HG02943 (cell line): Measurements from ENCODE around the gene POGLUT3.

Experiments used
- ATAC-seq: cut with Tn5 transposase; IDR thresholded peaks from one replicate; pipeline ENCODE4 v1.9.1; 2021; ENCODE audit warnings: mild to moderate bottlenecking, low read depth, moderate library complexity; ENCODE audit not compliant: unreplicated experiment

The POGLUT3 gene

GRCh38 chr11:108498046-108498815 is at the start of gene POGLUT3:
TSS of gene POGLUT3 (minus strand) at chr11:108498384. CDS start at chr11:108498366, 18 bp downstream.
- peak; percentile 49 for ATAC-seq

GRCh38 chr11:108545909-108546501 is 47.8 kb upstream of the POGLUT3 start:
- no peak for ATAC-seq

- no peak for ATAC-seq
These were observed 45.3 kb upstream of the POGLUT3 start for GRCh38 chr11:108543316-108543964.

- ATAC-seq = no peak
These were observed 43.3 kb upstream of the POGLUT3 start for GRCh38 chr11:108541531-108541930.

GRCh38 chr11:108538502-108538901 is 40.3 kb upstream of the POGLUT3 start:
- ATAC-seq = no peak

- no peak for ATAC-seq
These were observed 39.8 kb upstream of the POGLUT3 start for GRCh38 chr11:108538022-108538424.

- no peak for ATAC-seq
These were observed 38.6 kb upstream of the POGLUT3 start for GRCh38 chr11:108536783-108537182.

GRCh38 chr11:108535384-108535955 is 37.3 kb upstream of the POGLUT3 start:
- ATAC-seq = no peak

GRCh38 chr11:108534274-108534882 is 36.2 kb upstream of the POGLUT3 start:
- no peak for ATAC-seq

GRCh38 chr11:108530426-108530825 is 32.2 kb upstream of the POGLUT3 start:
- no peak for ATAC-seq

- ATAC-seq = no peak
These were observed 29.2 kb upstream of the POGLUT3 start for GRCh38 chr11:108527382-108527781.

GRCh38 chr11:108525161-108525560 is 27.0 kb upstream of the POGLUT3 start:
- ATAC-seq = no peak

GRCh38 chr11:108524422-108524821 is 26.2 kb upstream of the POGLUT3 start:
- no peak for ATAC-seq

- no peak for ATAC-seq
These were observed 24.1 kb upstream of the POGLUT3 start for GRCh38 chr11:108522318-108522717.

- ATAC-seq = no peak
These were observed 20.4 kb upstream of the POGLUT3 start for GRCh38 chr11:108518581-108518980.

- ATAC-seq = no peak
These were observed 17.9 kb upstream of the POGLUT3 start for GRCh38 chr11:108516125-108516524.

GRCh38 chr11:108512708-108513107 is 14.5 kb upstream of the POGLUT3 start:
- ATAC-seq = no peak

- no peak for ATAC-seq
These were observed 13.8 kb upstream of the POGLUT3 start for GRCh38 chr11:108511851-108512474.

GRCh38 chr11:108508653-108509593 is 10.7 kb upstream of the POGLUT3 start:
- ATAC-seq = no peak
